ENCODE measurements around the gene LAMB4.

The LAMB4 gene

DNA sequence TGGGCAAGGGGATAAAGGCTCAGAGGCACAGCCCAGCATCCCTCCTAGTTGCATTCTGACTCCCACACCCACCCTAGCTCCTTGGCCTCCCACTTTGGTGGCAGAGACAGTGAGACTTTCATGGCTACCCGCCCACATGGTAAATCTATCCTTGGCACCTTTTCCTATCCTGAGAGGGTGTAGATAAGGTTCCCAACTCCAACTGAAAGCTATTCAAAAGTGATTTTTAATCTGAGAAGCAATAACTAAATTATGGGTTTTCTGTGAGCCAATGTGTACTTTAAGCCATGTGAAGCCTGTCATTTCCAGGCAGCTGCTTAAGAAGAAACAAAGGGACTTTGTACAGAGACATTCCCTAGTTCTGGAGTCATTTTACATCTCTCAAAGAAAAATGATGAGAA, 136.3 kb downstream of the LAMB4 start:
- no peak for DNase-seq

- DNase-seq, result no peak
Observed at GRCh38 chr7:107989618-107990373, 140.4 kb downstream of the LAMB4 start.

DNA sequence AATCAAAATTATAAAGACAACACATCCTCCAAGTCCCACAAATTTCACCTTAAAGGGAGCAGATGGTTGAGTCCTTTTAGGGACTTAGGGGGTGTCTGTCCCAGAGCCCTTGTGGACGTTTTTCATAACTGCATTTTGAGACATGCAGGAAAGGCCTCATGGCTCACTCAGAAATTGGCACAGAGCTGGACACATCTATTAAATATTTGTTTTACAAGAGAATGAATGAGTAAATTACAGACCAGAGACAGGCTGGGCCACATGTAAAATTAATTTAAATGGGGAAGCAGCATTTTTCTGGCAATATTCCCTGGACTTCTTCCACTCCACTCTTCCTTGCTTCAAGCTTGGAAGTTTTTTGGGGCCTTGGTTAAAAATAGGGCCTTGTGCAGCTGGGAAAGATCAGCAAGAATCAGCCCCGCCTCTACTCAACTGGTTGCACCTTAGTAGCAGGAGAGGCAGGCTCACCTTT, 147.2 kb downstream of the LAMB4 start:
- peak; percentile 72 for DNase-seq

DNA sequence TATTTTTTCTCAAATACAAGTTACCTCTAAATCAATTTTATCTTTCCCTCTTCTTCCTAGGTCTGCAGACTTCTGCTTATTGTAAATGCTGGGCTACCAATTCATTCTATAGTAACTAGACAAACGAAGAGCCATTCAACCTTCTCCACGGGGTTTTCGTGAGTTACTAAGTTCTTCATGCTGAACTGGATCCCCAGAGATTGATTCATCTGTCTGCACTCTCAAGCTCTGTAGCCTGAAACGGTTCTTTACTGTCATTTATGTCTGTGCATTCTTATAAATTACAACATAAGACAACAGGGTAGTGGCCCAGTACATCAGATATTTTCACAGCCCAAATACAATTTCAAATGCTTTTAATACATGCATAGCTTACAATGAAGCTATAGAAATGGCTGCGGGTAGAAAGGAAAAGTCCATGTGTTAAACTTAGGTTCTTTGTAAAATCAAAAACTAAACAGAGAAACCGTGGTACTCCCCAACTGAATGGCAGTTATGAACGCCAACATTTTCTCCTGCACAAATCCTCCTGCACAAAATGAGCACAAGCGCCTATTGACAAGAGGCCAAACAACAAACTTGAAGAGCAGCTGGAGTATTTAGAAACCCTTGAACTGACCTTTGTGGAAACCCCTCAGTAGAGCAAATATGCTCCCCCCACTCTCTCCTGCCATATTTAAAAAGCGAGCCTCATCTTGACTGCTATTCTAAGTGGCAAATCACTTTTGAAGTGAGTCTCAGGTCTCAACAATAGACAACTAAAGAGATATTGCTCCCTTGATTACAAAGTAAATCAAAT, 147.9 kb downstream of the LAMB4 start:
- no peak for DNase-seq

GRCh38 chr7:107981466-107981865, 148.7 kb downstream of the LAMB4 start:
- DNase-seq, result no peak

DNA sequence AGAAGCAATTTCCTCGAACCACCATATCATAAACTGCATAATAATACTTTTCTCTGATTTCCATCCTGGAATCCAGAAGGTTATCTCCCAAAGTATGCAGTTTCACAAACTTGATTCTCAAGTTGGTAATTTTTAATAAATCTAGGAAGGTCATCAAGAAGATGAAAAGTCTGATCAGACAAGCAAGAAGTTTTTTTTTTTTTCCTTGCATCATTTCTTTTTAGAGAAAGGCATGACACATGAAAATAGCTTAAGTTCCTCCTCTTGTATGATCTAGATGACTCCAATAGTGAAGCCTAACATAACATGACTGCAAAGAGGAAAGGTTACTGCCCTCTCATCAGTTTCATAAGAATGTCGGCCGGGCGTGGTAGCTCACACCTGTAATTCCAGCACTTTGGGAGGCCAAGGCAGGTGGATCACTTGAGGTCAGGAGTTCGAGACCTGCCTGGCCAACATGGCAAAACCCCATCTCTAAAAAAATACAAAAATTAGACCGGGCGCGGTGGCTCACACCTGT, 149.4 kb downstream of the LAMB4 start:
- DNase-seq, result no peak

DNA sequence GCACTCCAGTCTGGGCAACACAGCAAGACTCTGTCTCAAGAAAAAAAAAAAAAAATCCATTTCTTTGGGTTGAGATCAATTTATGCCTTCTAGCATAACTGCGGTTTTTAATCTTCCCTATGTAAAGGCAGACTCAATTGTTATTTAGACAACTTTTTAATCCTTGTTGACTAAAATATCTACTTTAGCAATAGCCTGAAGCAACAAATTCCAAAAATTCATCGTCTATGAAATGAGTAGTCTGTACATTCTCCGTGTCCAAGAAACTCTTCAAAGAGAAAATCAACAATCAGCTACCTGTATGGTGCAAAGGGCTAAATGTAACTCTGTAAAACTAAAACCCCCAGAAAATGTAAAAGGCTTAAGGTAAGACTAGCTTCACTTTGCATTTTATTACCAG, 150.0 kb downstream of the LAMB4 start:
- no peak for DNase-seq

- DNase-seq, result no peak
Observed at GRCh38 chr7:107978815-107979408, 151.2 kb downstream of the LAMB4 start.

DNA sequence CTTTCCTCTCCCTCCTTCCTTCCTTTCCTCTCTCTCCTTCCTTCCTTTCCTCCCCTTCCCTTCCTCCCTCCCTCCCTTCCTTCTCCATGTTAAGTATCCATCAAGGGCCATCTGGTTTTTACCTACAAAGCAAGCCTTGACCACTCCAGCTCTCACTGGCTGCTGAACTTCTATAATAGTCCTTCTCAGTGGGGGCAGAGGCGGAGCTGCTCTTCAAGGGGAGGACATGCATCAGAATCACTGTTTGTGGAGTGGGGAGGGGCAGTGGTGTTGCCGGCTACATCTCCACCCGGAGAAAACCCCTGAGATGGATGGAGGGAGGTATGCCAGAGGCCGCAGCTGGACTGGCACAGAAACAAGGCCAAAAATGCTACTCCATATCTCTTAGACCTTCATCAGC, 153.1 kb downstream of the LAMB4 start:
- DNase-seq, result no peak

- DNase-seq, result no peak
Observed at GRCh38 chr7:107976620-107977019, 153.5 kb downstream of the LAMB4 start.

GRCh38 chr7:107975394-107976013, 154.7 kb downstream of the LAMB4 start:
- DNase-seq, result no peak

GRCh38 chr7:107973861-107974260, 156.3 kb downstream of the LAMB4 start:
- DNase-seq, result no peak
